Stimulated activated CD4-positive, alpha-beta T cell treated with anti-CD3 and anti-CD28 coated beads, Interleukin-4, amount 100 ng/mL, for 48 hours (primary cell): ENCODE data around the gene MCF2L.

Experiments used
- DNase-seq, 2 donors: peaks; one replicate each; pipeline ENCODE4 v3.0.0-alpha.2; 2020; ENCODE audit warnings: low read depth in 2 of 2

MCF2L gene

GRCh38 chr13:113148940-113149503 is 180.0 kb downstream of the MCF2L start:
- DNase-seq, result no peak
